ENCODE measurements around the gene EPC2.

- no peak for TF ChIP-seq CTCF (IDR thresholded peaks at IDR 0.05)
- TF ChIP-seq GABPB1 (CRISPR knock-in tag; IDR thresholded peaks at IDR 0.05): no peak
- TF ChIP-seq NR3C1 (CRISPR knock-in tag; conservative IDR thresholded peaks at IDR 0.05; ENCODE audit: low read depth): no peak
- no peak for TF ChIP-seq ATF6 (CRISPR knock-in tag; IDR thresholded peaks at IDR 0.05)
- no peak for TF ChIP-seq ZNF121 (CRISPR knock-in tag; IDR thresholded peaks at IDR 0.05)
- no peak for TF ChIP-seq AR (CRISPR knock-in tag; IDR thresholded peaks at IDR 0.05)
- no peak for TF ChIP-seq USF2 (CRISPR knock-in tag; IDR thresholded peaks at IDR 0.05)
- TF ChIP-seq NFYB (CRISPR knock-in tag; conservative IDR thresholded peaks at IDR 0.05; ENCODE audit: low read depth): no peak
- no peak for TF ChIP-seq E2F4 (CRISPR knock-in tag; IDR thresholded peaks at IDR 0.05; ENCODE audit: borderline replicate concordance, low read depth)
- no peak for TF ChIP-seq MYBL2 (CRISPR knock-in tag; IDR thresholded peaks at IDR 0.05)
- no peak for TF ChIP-seq ZNF512 (CRISPR knock-in tag; IDR thresholded peaks at IDR 0.05; ENCODE audit: borderline replicate concordance)
- no peak for TF ChIP-seq NFATC4 (CRISPR knock-in tag; IDR thresholded peaks at IDR 0.05)
- no peak for TF ChIP-seq ETV6 (CRISPR knock-in tag; IDR thresholded peaks at IDR 0.05)
- TF ChIP-seq E2F1 (CRISPR knock-in tag; IDR thresholded peaks at IDR 0.05): no peak
Observed at GRCh38 chr2:148726228-148726627, 81.7 kb downstream of the EPC2 start.

Measured in WTC11 (cell line).